CD8-positive, alpha-beta memory T cell (primary cell): ENCODE results near the gene NCK2. TPM values are rescaled to one million over a fixed set of nuclear protein-coding genes. Genes with fewer than 3 reads are reported as not detected.

Source experiments
- CTCF ChIA-PET: fragments of 350-600 bp; sonication (Branson Sonifier 250); formaldehyde crosslinking; loops from one replicate; lab custom pipeline; 2021; ENCODE audit warnings: antibody characterized with exemption; lab: Charles Lee
- POLR2A ChIA-PET: fragments of 350-600 bp; sonication (Branson Sonifier 250); formaldehyde crosslinking; loops from one replicate; lab custom pipeline; 2021; ENCODE audit warnings: antibody characterized with exemption; lab: Charles Lee
- DNase-seq, 5 donors: peaks; one replicate each; pipeline versions ENCODE4 v3.0.0 to v3.0.0-alpha.2; 2020 to 2022; ENCODE audit warnings: mixed read lengths in 1 of 5
- H3K27ac ChIP-seq: one replicate; pipeline ENCODE4 v1.7.0; 2013; ENCODE audit warnings: low read depth, mild to moderate bottlenecking, low read length, moderate library complexity
- H3K27me3 ChIP-seq: 2 replicates; pipeline ENCODE4 v1.7.0; 2013; ENCODE audit warnings: low read length, mild to moderate bottlenecking; ENCODE audit not compliant: insufficient read depth, poor library complexity, severe bottlenecking
- H3K36me3 ChIP-seq: 2 replicates; pipeline ENCODE4 v1.7.0; 2013; ENCODE audit warnings: mild to moderate bottlenecking, low read length, moderate library complexity; ENCODE audit not compliant: insufficient read depth
- H3K4me1 ChIP-seq: 2 replicates; pipeline ENCODE4 v1.7.0; 2013; ENCODE audit warnings: mild to moderate bottlenecking, low read length, moderate library complexity; ENCODE audit not compliant: insufficient read depth
- H3K4me3 ChIP-seq: 2 replicates; pipeline ENCODE4 v1.7.0; 2013; ENCODE audit warnings: mild to moderate bottlenecking, low read length
- H3K9me3 ChIP-seq: 2 replicates; pipeline ENCODE4 v1.7.0; 2013; ENCODE audit warnings: mild to moderate bottlenecking, low read length
- H3K27ac Mint-ChIP-seq, 8 donors: one replicate each; pipeline ENCODE4 v1.8.0; 2020 to 2021; ENCODE audit warnings: mixed read lengths in 8 of 8, mild to moderate bottlenecking in 6 of 8, inconsistent platforms in 3 of 8, moderate library complexity in 3 of 8
- H3K27me3 Mint-ChIP-seq, 2 donors: one replicate each; pipeline ENCODE4 v1.8.0; 2020 to 2021; ENCODE audit warnings: mixed read lengths in 2 of 2, mild to moderate bottlenecking in 1 of 2, moderate library complexity in 1 of 2
- H3K36me3 Mint-ChIP-seq, 3 donors: one replicate each; pipeline ENCODE4 v1.8.0; 2020 to 2021; ENCODE audit warnings: mixed read lengths in 3 of 3, inconsistent platforms in 1 of 3, mild to moderate bottlenecking in 1 of 3
- H3K4me1 Mint-ChIP-seq, 3 donors: one replicate each; pipeline ENCODE4 v1.8.0; 2020 to 2021; ENCODE audit warnings: mixed read lengths in 3 of 3, inconsistent platforms in 1 of 3, mild to moderate bottlenecking in 1 of 3
- H3K4me3 Mint-ChIP-seq, 7 donors: one replicate each; pipeline ENCODE4 v1.8.0; 2020 to 2021; ENCODE audit warnings: mixed read lengths in 7 of 7, mild to moderate bottlenecking in 6 of 7, moderate library complexity in 4 of 7, inconsistent platforms in 2 of 7
- H3K9me3 Mint-ChIP-seq, 5 donors: one replicate each; pipeline ENCODE4 v1.8.0; 2020 to 2022; ENCODE audit warnings: mixed read lengths in 5 of 5, mild to moderate bottlenecking in 3 of 5, moderate library complexity in 2 of 5, inconsistent platforms in 1 of 5
- polyA plus RNA-seq: library from polyadenylated mRNA; unstranded; fragments of 300-500 nt; fragmentation: Illumina TruSeq; gene quantifications from one replicate; pipeline ENCODE4 v1.2.3, GENCODE V29; 2021
- total RNA-seq, 2 experiments: library from RNA; stranded (reverse); gene quantifications; one replicate each; pipeline ENCODE4 v1.2.3, GENCODE V29; 2021

NCK2 gene
- total and polyA plus RNA-seq, 3 experiments from 2014 or later, result 72.4 to 77.9 (median 76.1) TPM

DNA sequence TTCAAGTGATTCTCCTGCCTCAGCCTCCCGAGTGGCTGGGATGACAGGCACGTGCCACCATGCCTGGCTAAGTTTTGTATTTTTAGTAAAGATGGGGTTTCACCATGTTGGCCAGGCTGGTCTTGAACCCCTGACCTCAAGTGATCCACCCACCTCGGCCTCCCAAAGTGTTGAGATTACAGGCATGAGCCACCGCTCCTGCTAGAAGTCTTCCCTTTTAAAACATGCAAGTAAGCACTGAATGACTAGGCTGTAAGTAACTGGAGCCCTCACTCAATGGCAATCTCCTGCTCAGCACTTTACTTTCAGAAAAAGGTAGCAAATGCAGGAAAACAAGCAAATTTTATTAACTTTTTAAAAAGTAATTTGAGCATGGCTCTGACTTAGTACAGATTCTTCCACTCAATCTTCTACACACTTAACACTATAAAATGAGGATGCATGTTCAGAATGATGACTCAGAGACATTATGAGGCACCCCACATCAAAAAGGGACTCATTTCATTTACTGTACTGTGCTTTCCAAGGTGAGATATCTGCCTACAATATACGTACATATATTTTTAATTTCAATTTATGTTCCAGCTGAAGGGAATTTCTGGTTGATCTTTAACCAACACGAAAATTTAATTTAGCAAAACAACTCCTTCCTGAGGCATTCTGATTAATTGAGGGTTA, 6.6 kb upstream of the NCK2 start:
- H3K27ac ChIP-seq, result peak overlapping the region; percentile 82
- ChIA-PET POLR2A (interaction anchor here (0.7 to 1.1 kb wide), 5 partner anchors 9 to 409 kb away, joined by 3 to 5 read pairs (median 4); partner anchors contain the start of gene TGFBRAP1), CTCF (interaction anchor here (0.9 to 1.7 kb wide), 5 partner anchors 11 to 51 kb away, joined by 3 to 5 read pairs (median 3); no protein-coding TSS in a partner anchor)
- no peaks in the 10 kb centered on the region for H3K36me3 ChIP-seq
- Mint-ChIP-seq H3K27ac (peak overlapping the region; percentile 80 to 98 (median 95)), H3K4me3 (peak overlapping the region; percentile 61 to 82 (median 80)), H3K27me3 (no peaks in the 10 kb centered on the region), H3K36me3 (no peaks in the 10 kb centered on the region), H3K9me3 (no peaks in the 10 kb centered on the region), H3K4me1 (peaks cover 84 to 89% (median 88%) of the 10 kb centered on the region in 3 donors)
- peak overlapping the region; percentile 40 for H3K4me3 ChIP-seq
- no peaks in the 10 kb centered on the region for H3K27me3 ChIP-seq
- H3K9me3 ChIP-seq, result no peaks in the 10 kb centered on the region
- DNase-seq, result peak in 2 of 5 donors; percentile 64 to 71
- H3K4me1 ChIP-seq, result peaks cover 62% of the 10 kb centered on the region

DNA sequence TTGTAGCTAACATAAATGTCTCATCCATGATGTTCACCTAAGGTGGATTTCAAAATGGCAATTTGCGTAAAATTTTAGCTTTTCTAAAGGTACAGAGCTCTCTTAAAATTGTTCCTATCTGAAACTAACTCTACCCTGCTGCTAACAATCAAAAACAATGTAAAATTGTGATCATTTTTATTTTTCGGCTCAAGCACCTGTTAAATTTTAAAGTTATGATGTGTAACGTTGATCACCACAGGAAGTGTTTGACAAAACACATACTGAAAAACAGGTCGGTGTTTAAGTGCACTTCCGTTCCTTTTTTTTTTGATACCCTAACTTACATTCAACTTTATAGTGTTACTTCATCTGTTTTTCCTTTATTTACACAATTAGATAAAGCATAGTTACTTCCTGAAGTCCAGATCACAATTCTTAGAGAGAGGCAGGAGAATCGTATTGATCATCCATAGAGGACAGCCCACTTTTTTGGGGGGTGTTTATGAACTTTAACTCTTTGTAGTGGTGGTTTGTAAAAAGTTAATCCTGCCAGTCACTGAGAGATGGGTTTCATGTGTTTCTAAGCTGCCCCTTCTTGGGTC, 6.0 kb upstream of the NCK2 start:
- Histone ChIP-seq H3K27ac (peak overlapping the region; percentile 82), H3K9me3 (no peaks in the 10 kb centered on the region), H3K4me3 (peak overlapping the region; percentile 40), H3K36me3 (no peaks in the 10 kb centered on the region), H3K4me1 (peaks cover 62% of the 10 kb centered on the region), H3K27me3 (no peaks in the 10 kb centered on the region)
- Mint-ChIP-seq H3K4me1 (peaks cover 84 to 89% (median 88%) of the 10 kb centered on the region in 3 donors), H3K4me3 (peak overlapping the region; percentile 61 to 82 (median 80)), H3K27me3 (no peaks in the 10 kb centered on the region), H3K36me3 (no peaks in the 10 kb centered on the region), H3K9me3 (no peaks in the 10 kb centered on the region), H3K27ac (peak overlapping the region; percentile 80 to 98 (median 95))
- CTCF ChIA-PET, result interaction anchor here (0.9 to 1.7 kb wide), 5 partner anchors 11 to 50 kb away, joined by 3 to 5 read pairs (median 3); no protein-coding TSS in a partner anchor
- POLR2A ChIA-PET, result interaction anchor here (0.7 to 1.1 kb wide), 5 partner anchors 8 to 410 kb away, joined by 3 to 5 read pairs (median 4); partner anchors contain the start of gene TGFBRAP1
- DNase-seq, result peak in 2 of 5 donors; percentile 51 to 67

DNA sequence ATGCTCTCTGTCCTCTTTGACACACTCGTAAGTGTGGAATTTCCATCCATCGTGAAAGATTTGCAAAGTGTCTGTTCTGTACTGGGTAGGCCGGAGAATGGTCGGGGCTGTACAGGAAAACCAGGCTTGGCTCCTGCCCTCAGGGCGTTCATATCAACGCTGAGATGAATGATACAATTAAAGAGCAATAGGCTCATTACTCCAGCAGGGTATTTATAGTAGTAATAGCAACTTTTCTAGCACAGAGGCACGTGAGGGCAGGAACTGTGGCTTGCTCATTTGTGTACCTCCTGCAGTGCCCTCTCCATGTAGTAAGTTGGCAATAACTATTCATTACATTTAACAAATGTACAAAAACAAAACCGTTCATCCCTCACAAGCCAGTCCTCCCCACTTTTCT, 5.3 kb upstream of the NCK2 start:
- H3K9me3 Mint-ChIP-seq, result no peaks in the 10 kb centered on the region
- Histone ChIP-seq H3K27me3 (no peaks in the 10 kb centered on the region), H3K27ac (peak overlapping the region; percentile 82), H3K36me3 (no peaks in the 10 kb centered on the region), H3K4me3 (peak overlapping the region; percentile 40), H3K4me1 (peaks cover 66% of the 10 kb centered on the region), H3K9me3 (no peaks in the 10 kb centered on the region)
- peak overlapping the region; percentile 61 to 82 (median 80) for H3K4me3 Mint-ChIP-seq
- POLR2A ChIA-PET, result interaction anchor here (1.1 kb wide), 1 partner anchor 357 kb away, joined by 3 read pairs; no protein-coding TSS in a partner anchor
- no peak for DNase-seq
- H3K36me3 Mint-ChIP-seq, result peaks cover 0 to 4% (median 0%) of the 10 kb centered on the region in 3 donors
- peak overlapping the region; percentile 91 to 98 (median 96) for H3K27ac Mint-ChIP-seq
- H3K4me1 Mint-ChIP-seq, result peaks cover 83 to 88% (median 87%) of the 10 kb centered on the region in 3 donors
- CTCF ChIA-PET, result no interaction called here
- no peaks in the 10 kb centered on the region for H3K27me3 Mint-ChIP-seq

GRCh38 chr2:105739944-105740530, 4.7 kb upstream of the NCK2 start:
- Histone ChIP-seq H3K4me3 (peak overlapping the region; percentile 40), H3K9me3 (no peaks in the 10 kb centered on the region), H3K27me3 (no peaks in the 10 kb centered on the region), H3K27ac (no peak overlapping the region), H3K4me1 (peaks cover 66% of the 10 kb centered on the region), H3K36me3 (no peaks in the 10 kb centered on the region)
- CTCF ChIA-PET, result no interaction called here
- Mint-ChIP-seq H3K4me3 (peak overlapping the region in 6 of 7 donors; percentile 72 to 82 (median 80)), H3K4me1 (peaks cover 77 to 82% (median 81%) of the 10 kb centered on the region in 3 donors), H3K36me3 (peaks cover 0 to 4% (median 0%) of the 10 kb centered on the region in 3 donors), H3K9me3 (no peaks in the 10 kb centered on the region), H3K27ac (peak overlapping the region; percentile 91 to 98 (median 96)), H3K27me3 (no peaks in the 10 kb centered on the region)
- no peak for DNase-seq
- POLR2A ChIA-PET, result interaction anchor here (0.6 to 1.3 kb wide), 3 partner anchors 14 to 357 kb away, joined by 3 to 4 read pairs (median 3); no protein-coding TSS in a partner anchor

DNA sequence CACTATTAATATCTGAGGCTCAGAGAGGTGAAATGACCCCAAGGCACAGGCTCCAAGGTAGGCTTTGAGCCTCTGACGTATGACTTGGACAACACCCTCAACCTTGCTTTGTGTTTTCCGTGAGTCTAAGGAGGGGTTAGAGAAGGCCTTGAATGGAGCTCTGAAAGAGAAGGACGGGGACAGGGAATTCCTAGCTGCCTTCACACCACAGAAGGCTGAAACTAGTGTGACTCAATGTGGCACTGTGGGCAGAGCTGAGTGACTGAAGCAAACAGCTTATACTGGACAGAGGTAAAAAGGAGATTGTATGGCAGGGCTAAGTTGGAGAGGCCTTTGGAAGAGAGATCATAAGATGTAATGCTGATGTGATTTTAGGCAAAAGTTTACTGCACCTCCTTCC, 3.5 kb upstream of the NCK2 start:
- Histone ChIP-seq H3K4me3 (no peak overlapping the region), H3K4me1 (peaks cover 66% of the 10 kb centered on the region), H3K27ac (no peak overlapping the region), H3K9me3 (no peaks in the 10 kb centered on the region), H3K36me3 (no peaks in the 10 kb centered on the region), H3K27me3 (no peaks in the 10 kb centered on the region)
- H3K27ac Mint-ChIP-seq, result peak overlapping the region; percentile 91 to 98 (median 94)
- POLR2A ChIA-PET, result interaction anchor here (0.5 to 1.3 kb wide), 2 partner anchors 13 to 77 kb away, joined by 4 to 7 read pairs; no protein-coding TSS in a partner anchor
- peaks cover 0 to 2% of the 10 kb centered on the region in 2 donors for H3K27me3 Mint-ChIP-seq
- peaks cover 0 to 13% (median 0%) of the 10 kb centered on the region in 3 donors for H3K36me3 Mint-ChIP-seq
- CTCF ChIA-PET, result interaction anchor here (1.2 kb wide), 1 partner anchor 57 kb away, joined by 3 read pairs; no protein-coding TSS in a partner anchor
- peak overlapping the region in 3 of 7 donors; percentile 4 to 88 (median 8) for H3K4me3 Mint-ChIP-seq
- H3K4me1 Mint-ChIP-seq, result peaks cover 71 to 76% (median 71%) of the 10 kb centered on the region in 3 donors
- DNase-seq, result no peak
- no peaks in the 10 kb centered on the region for H3K9me3 Mint-ChIP-seq

DNA sequence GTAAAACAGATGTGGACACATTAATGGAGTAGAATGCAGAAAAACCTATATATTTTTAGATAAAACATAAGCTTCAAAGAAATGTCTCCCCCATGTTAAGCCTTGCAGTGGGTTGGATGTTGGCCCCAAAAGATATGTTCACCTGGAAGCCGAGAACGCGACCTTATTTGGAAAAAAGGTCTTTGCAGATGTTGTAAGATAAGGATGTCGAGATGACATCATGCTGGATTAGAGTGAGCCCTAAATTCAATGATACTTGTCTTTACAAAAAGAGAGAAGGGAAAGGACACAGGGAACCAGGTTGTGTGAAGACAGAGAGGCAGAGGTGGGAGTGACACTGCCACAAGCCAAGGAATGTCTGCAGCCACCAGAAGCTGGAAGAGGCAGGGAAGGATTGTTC, 3.1 kb upstream of the NCK2 start:
- H3K36me3 ChIP-seq, result no peaks in the 10 kb centered on the region
- Mint-ChIP-seq H3K9me3 (no peaks in the 10 kb centered on the region), H3K4me1 (peaks cover 74 to 78% (median 75%) of the 10 kb centered on the region in 3 donors), H3K27me3 (peaks cover 0 to 2% of the 10 kb centered on the region in 2 donors), H3K27ac (peak overlapping the region; percentile 75 to 96 (median 94)), H3K4me3 (peak overlapping the region in 4 of 7 donors; percentile 42 to 88 (median 48)), H3K36me3 (peaks cover 0 to 17% (median 3%) of the 10 kb centered on the region in 3 donors)
- no peak for DNase-seq
- no peaks in the 10 kb centered on the region for H3K9me3 ChIP-seq
- no peak overlapping the region for H3K27ac ChIP-seq
- POLR2A ChIA-PET, result interaction anchor here (0.5 kb wide), 1 partner anchor 77 kb away, joined by 7 read pairs; no protein-coding TSS in a partner anchor
- no peaks in the 10 kb centered on the region for H3K27me3 ChIP-seq
- CTCF ChIA-PET, result interaction anchor here (1.2 kb wide), 1 partner anchor 56 kb away, joined by 3 read pairs; no protein-coding TSS in a partner anchor
- peaks cover 66% of the 10 kb centered on the region for H3K4me1 ChIP-seq
- H3K4me3 ChIP-seq, result no peak overlapping the region
